Measurements from ENCODE around the gene ELF5. TPM values are rescaled to one million over a fixed set of nuclear protein-coding genes. Genes with fewer than 3 reads are reported as not detected.

The ELF5 gene
- total and polyA plus RNA-seq, 4 donors, result 0.06 to 0.37 (median 0.08) TPM; not detected in 1

DNA sequence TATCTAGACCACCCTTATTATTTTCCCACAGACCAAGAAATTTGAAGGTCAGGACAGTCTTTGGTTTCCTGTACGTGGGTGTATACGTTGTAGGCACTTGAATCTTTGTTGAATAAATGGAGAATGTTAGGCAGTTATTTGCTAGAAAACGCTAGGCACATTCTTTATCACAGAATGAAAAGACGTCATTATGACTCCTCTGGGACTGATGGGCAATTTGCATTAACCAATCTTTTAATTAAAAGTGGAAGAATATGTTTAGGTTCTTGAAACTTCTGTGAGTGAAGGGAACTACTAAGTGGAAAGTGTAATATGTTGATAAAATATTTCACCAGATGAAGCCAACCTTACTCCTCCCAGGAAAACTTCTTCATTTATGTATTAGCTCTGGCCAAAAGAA is 69.2 kb downstream of the ELF5 start:
- Histone ChIP-seq H3K9me3 (ENCODE audit: control insufficient read depth in 4 of 4, low read length in 3 of 4) (no peaks in the 10 kb centered on the region), H3K36me3 (ENCODE audit: control insufficient read depth in 4 of 4, insufficient read depth in 3 of 4, low read depth in 1 of 4, low read length in 3 of 4) (peaks cover 0 to 9% (median 4%) of the 10 kb centered on the region in 4 donors), H3K27me3 (ENCODE audit: control insufficient read depth in 4 of 4, insufficient read depth in 4 of 4, low read length in 3 of 4) (no peaks in the 10 kb centered on the region), H3K4me3 (ENCODE audit: low read depth in 1 of 3, low read length in 3 of 3) (no peak overlapping the region), H3K4me1 (ENCODE audit: control insufficient read depth in 4 of 4, insufficient read depth in 4 of 4, low read length in 3 of 4) (peaks cover 13 to 77% (median 57%) of the 10 kb centered on the region in 4 donors), H3K27ac (ENCODE audit: low read depth in 1 of 2, low read length in 2 of 2) (peak overlapping the region in 1 of 2 donors; percentile 20), H3K9ac (ENCODE audit: low read depth in 1 of 2, low read length in 2 of 2) (no peak overlapping the region)
- DNase-seq (ENCODE audit: low spot score), result no peak
- WGBS, result 62% methylated on average over 4 of the region's 4 CpGs
- TF ChIP-seq NR2F2 (IDR thresholded peaks at IDR 0.05) (no peak), HNF4G (IDR thresholded peaks at IDR 0.05) (no peak), JUND (IDR thresholded peaks at IDR 0.05) (no peak), RXRA (IDR thresholded peaks at IDR 0.05) (no peak), EGR1 (IDR thresholded peaks at IDR 0.05; ENCODE audit: low read depth in 2 of 2) (no peak), SP1 (IDR thresholded peaks at IDR 0.05) (no peak), HNF4A (conservative IDR thresholded peaks at IDR 0.05) (no peak), YY1 (IDR thresholded peaks at IDR 0.05) (no peak), GABPA (IDR thresholded peaks at IDR 0.05 in 1 of 2, conservative IDR thresholded peaks at IDR 0.05 in 1 of 2) (no peak), FOXA2 (IDR thresholded peaks at IDR 0.05) (no peak), RAD21 (IDR thresholded peaks at IDR 0.05) (no peak), TAF1 (conservative IDR thresholded peaks at IDR 0.05) (no peak)
- TF ChIP-seq, protein P1, sequence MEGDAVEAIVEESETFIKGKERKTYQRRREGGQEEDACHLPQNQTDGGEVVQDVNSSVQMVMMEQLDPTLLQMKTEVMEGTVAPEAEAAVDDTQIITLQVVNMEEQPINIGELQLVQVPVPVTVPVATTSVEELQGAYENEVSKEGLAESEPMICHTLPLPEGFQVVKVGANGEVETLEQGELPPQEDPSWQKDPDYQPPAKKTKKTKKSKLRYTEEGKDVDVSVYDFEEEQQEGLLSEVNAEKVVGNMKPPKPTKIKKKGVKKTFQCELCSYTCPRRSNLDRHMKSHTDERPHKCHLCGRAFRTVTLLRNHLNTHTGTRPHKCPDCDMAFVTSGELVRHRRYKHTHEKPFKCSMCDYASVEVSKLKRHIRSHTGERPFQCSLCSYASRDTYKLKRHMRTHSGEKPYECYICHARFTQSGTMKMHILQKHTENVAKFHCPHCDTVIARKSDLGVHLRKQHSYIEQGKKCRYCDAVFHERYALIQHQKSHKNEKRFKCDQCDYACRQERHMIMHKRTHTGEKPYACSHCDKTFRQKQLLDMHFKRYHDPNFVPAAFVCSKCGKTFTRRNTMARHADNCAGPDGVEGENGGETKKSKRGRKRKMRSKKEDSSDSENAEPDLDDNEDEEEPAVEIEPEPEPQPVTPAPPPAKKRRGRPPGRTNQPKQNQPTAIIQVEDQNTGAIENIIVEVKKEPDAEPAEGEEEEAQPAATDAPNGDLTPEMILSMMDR (IDR thresholded peaks at IDR 0.05; ENCODE audit: low read depth, low read length, missing input control), result no peak
- TF ChIP-seq, protein P2, sequence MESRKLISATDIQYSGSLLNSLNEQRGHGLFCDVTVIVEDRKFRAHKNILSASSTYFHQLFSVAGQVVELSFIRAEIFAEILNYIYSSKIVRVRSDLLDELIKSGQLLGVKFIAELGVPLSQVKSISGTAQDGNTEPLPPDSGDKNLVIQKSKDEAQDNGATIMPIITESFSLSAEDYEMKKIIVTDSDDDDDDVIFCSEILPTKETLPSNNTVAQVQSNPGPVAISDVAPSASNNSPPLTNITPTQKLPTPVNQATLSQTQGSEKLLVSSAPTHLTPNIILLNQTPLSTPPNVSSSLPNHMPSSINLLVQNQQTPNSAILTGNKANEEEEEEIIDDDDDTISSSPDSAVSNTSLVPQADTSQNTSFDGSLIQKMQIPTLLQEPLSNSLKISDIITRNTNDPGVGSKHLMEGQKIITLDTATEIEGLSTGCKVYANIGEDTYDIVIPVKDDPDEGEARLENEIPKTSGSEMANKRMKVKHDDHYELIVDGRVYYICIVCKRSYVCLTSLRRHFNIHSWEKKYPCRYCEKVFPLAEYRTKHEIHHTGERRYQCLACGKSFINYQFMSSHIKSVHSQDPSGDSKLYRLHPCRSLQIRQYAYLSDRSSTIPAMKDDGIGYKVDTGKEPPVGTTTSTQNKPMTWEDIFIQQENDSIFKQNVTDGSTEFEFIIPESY (IDR thresholded peaks at IDR 0.05), result no peak
- TF ChIP-seq, protein P3, sequence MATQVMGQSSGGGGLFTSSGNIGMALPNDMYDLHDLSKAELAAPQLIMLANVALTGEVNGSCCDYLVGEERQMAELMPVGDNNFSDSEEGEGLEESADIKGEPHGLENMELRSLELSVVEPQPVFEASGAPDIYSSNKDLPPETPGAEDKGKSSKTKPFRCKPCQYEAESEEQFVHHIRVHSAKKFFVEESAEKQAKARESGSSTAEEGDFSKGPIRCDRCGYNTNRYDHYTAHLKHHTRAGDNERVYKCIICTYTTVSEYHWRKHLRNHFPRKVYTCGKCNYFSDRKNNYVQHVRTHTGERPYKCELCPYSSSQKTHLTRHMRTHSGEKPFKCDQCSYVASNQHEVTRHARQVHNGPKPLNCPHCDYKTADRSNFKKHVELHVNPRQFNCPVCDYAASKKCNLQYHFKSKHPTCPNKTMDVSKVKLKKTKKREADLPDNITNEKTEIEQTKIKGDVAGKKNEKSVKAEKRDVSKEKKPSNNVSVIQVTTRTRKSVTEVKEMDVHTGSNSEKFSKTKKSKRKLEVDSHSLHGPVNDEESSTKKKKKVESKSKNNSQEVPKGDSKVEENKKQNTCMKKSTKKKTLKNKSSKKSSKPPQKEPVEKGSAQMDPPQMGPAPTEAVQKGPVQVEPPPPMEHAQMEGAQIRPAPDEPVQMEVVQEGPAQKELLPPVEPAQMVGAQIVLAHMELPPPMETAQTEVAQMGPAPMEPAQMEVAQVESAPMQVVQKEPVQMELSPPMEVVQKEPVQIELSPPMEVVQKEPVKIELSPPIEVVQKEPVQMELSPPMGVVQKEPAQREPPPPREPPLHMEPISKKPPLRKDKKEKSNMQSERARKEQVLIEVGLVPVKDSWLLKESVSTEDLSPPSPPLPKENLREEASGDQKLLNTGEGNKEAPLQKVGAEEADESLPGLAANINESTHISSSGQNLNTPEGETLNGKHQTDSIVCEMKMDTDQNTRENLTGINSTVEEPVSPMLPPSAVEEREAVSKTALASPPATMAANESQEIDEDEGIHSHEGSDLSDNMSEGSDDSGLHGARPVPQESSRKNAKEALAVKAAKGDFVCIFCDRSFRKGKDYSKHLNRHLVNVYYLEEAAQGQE (IDR thresholded peaks at IDR 0.05), result no peak

DNA sequence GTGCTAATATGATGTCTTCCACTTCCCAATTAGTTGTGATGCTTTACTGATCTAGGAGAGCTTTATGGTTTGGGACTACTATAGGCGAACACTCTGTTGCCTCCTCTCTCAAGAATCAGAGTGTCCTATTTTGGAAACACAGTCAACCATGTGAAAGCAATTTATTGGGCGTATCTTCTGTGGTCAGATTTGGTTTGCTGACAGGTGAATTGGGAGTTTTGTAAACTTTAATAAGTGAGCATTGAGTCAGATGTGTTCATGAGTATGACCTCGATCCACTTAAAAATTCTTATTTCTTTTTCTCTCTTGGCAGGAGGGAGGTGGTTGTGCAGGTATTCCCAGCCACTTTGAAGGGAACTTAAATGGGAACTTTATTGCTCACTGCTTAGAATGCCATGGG is 70.5 kb downstream of the ELF5 start:
- H3K27ac ChIP-seq (ENCODE audit: low read depth in 1 of 2, low read length in 2 of 2), result no peak overlapping the region
- H3K9me3 ChIP-seq (ENCODE audit: control insufficient read depth in 4 of 4, low read length in 3 of 4), result no peaks in the 10 kb centered on the region
- no peak for DNase-seq (ENCODE audit: low spot score)
- H3K9ac ChIP-seq (ENCODE audit: low read depth in 1 of 2, low read length in 2 of 2), result no peak overlapping the region
- no peaks in the 10 kb centered on the region for H3K27me3 ChIP-seq (ENCODE audit: control insufficient read depth in 4 of 4, insufficient read depth in 4 of 4, low read length in 3 of 4)
- peaks cover 9 to 69% (median 53%) of the 10 kb centered on the region in 4 donors for H3K4me1 ChIP-seq (ENCODE audit: control insufficient read depth in 4 of 4, insufficient read depth in 4 of 4, low read length in 3 of 4)
- no peak overlapping the region for H3K4me3 ChIP-seq (ENCODE audit: low read depth in 1 of 3, low read length in 3 of 3)
- WGBS, result 47% methylated on average over 3 of the region's 3 CpGs
- peaks cover 0 to 5% (median 2%) of the 10 kb centered on the region in 4 donors for H3K36me3 ChIP-seq (ENCODE audit: control insufficient read depth in 4 of 4, insufficient read depth in 3 of 4, low read depth in 1 of 4, low read length in 3 of 4)
- TF ChIP-seq TAF1 (conservative IDR thresholded peaks at IDR 0.05) (no peak), FOXA2 (IDR thresholded peaks at IDR 0.05) (no peak), HNF4G (IDR thresholded peaks at IDR 0.05) (no peak), RXRA (IDR thresholded peaks at IDR 0.05) (no peak), GABPA (IDR thresholded peaks at IDR 0.05 in 1 of 2, conservative IDR thresholded peaks at IDR 0.05 in 1 of 2) (no peak), RAD21 (IDR thresholded peaks at IDR 0.05) (no peak), HNF4A (conservative IDR thresholded peaks at IDR 0.05) (no peak), JUND (IDR thresholded peaks at IDR 0.05) (no peak)
- TF ChIP-seq, protein P4, sequence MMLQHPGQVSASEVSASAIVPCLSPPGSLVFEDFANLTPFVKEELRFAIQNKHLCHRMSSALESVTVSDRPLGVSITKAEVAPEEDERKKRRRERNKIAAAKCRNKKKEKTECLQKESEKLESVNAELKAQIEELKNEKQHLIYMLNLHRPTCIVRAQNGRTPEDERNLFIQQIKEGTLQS (IDR thresholded peaks at IDR 0.05), result no peak
- TF ChIP-seq, protein P1 (IDR thresholded peaks at IDR 0.05; ENCODE audit: low read depth, low read length, missing input control), result no peak
- TF ChIP-seq, protein P3 (IDR thresholded peaks at IDR 0.05), result no peak
